AG10803 (cell line): ENCODE data around the gene TMEM109.

Source experiments
- DNase-seq: peaks from one replicate; pipeline ENCODE4 v3.0.0; 2010; ENCODE audit warnings: low read depth
- H3K4me3 ChIP-seq: 2 replicates; pipeline ENCODE4 v1.5.1; 2011; ENCODE audit warnings: mild to moderate bottlenecking, low read length, control low read depth
- CTCF ChIP-seq: conservative IDR thresholded peaks from 2 replicates; pipeline ENCODE4 v1.5.1; 2011; ENCODE audit warnings: mild to moderate bottlenecking, low read length, control low read depth, inconsistent platforms

Gene TMEM109

GRCh38 chr11:60879971-60880588, 33.9 kb upstream of the TMEM109 start:
- TF ChIP-seq CTCF, result no peak
- no peak overlapping the region for H3K4me3 ChIP-seq
- DNase-seq, result no peak

- DNase-seq, result no peak
- no peak overlapping the region for H3K4me3 ChIP-seq
- no peak for TF ChIP-seq CTCF
Observed at GRCh38 chr11:60880643-60881282, 33.2 kb upstream of the TMEM109 start.

- H3K4me3 ChIP-seq, result no peak overlapping the region
- peak; percentile 41 for DNase-seq
- peak; percentile 74 for TF ChIP-seq CTCF
Observed at GRCh38 chr11:60887556-60887955, 26.4 kb upstream of the TMEM109 start.

GRCh38 chr11:60889869-60890311, 24.1 kb upstream of the TMEM109 start:
- TF ChIP-seq CTCF, result no peak
- no peak overlapping the region for H3K4me3 ChIP-seq
- DNase-seq, result no peak

- no peak for DNase-seq
- no peak for TF ChIP-seq CTCF
- no peak overlapping the region for H3K4me3 ChIP-seq
Observed at GRCh38 chr11:60890696-60891095, 23.3 kb upstream of the TMEM109 start.

- no peak overlapping the region for H3K4me3 ChIP-seq
- TF ChIP-seq CTCF, result no peak
- no peak for DNase-seq
Observed at GRCh38 chr11:60891103-60891741, 22.7 kb upstream of the TMEM109 start.

- no peak for TF ChIP-seq CTCF
- H3K4me3 ChIP-seq, result no peak overlapping the region
- DNase-seq, result no peak
Observed at GRCh38 chr11:60895687-60896086, 18.3 kb upstream of the TMEM109 start.
